Hepatocyte (in vitro differentiated cells): ENCODE data around the gene IPO5.

Experiments used
- CTCF ChIP-seq: fragments of 200-600 bp; sonication (generic); IDR thresholded peaks from 2 replicates; pipeline ENCODE4 v1.5.1; 2016; ENCODE audit warnings: antibody characterized with exemption, mild to moderate bottlenecking; ENCODE audit not compliant: poor library complexity
- EZH2 ChIP-seq: fragments of 200-600 bp; sonication (generic); IDR thresholded peaks from 2 replicates; pipeline ENCODE4 v1.6.1; 2016; ENCODE audit warnings: antibody characterized with exemption, mild to moderate bottlenecking, borderline replicate concordance
- EZH2phosphoT487 ChIP-seq: fragments of 200-600 bp; sonication (generic); IDR thresholded peaks from one replicate; pipeline ENCODE4 v1.6.1; 2018; ENCODE audit warnings: antibody characterized with exemption, mild to moderate bottlenecking, low read depth, moderate library complexity; ENCODE audit not compliant: unreplicated experiment, severe bottlenecking

- TF ChIP-seq EZH2phosphoT487 = no peak
- TF ChIP-seq CTCF = no peak
- no peak for TF ChIP-seq EZH2
These were observed 78.7 kb downstream of the IPO5 start for GRCh38 chr13:98032168-98032567.
